SK-N-SH treated with all-trans-retinoic acid at 6 μM for 48 hours (cell line): ENCODE data around the gene OR51F2.

Source experiments
- ATAC-seq: fragments of 200-7000 bp; cut with Tn5 transposase; 3 replicates; pipeline ENCODE4 v1.9.1; 2020; ENCODE audit warnings: mild to moderate bottlenecking, moderate library complexity
- ARNTL ChIP-seq: fragments of 450-650 bp; formaldehyde crosslinking; IDR thresholded peaks from 2 replicates; pipeline ENCODE4 v1.5.0; 2020; ENCODE audit warnings: low read depth, mild to moderate bottlenecking, moderate library complexity, borderline replicate concordance
- BACH2 ChIP-seq: fragments of 250-450 bp; sonication (Bioruptor Pico); IDR thresholded peaks from 2 replicates; pipeline ENCODE4 v1.9.0; 2021; ENCODE audit warnings: mild to moderate bottlenecking, borderline replicate concordance
- CREB5 ChIP-seq: fragments of 250-450 bp; sonication (Bioruptor Pico); IDR thresholded peaks from 2 replicates; pipeline ENCODE4 v1.5.1; 2020; ENCODE audit warnings: low read depth, mild to moderate bottlenecking, moderate library complexity
- ISL1 ChIP-seq: fragments of 250-450 bp; sonication (Bioruptor Pico); IDR thresholded peaks from 2 replicates; pipeline ENCODE4 v2.1.2; 2022; ENCODE audit warnings: mild to moderate bottlenecking, moderate library complexity
- OSR1 ChIP-seq: fragments of 250-450 bp; sonication (Bioruptor Pico); IDR thresholded peaks from 2 replicates; pipeline ENCODE4 v1.8.0; 2022; ENCODE audit warnings: moderate library complexity, mild to moderate bottlenecking, inconsistent platforms
- PATZ1 ChIP-seq: fragments of 250-450 bp; sonication (Bioruptor Pico); IDR thresholded peaks from 2 replicates; pipeline ENCODE4 v1.8.0; 2020; ENCODE audit warnings: mild to moderate bottlenecking, moderate library complexity, borderline replicate concordance
- POU6F1 ChIP-seq: fragments of 250-450 bp; sonication (Bioruptor Pico); IDR thresholded peaks from 2 replicates; pipeline ENCODE4 v1.8.0; 2021; ENCODE audit warnings: low read depth, mild to moderate bottlenecking, moderate library complexity, borderline replicate concordance
- PPARA ChIP-seq: fragments of 250-450 bp; sonication (Bioruptor Pico); IDR thresholded peaks from 2 replicates; pipeline ENCODE4 v1.5.0; 2020; ENCODE audit warnings: mild to moderate bottlenecking, borderline replicate concordance
- RARB ChIP-seq: fragments of 250-450 bp; sonication (Bioruptor Pico); IDR thresholded peaks from 2 replicates; pipeline ENCODE4 v1.8.0; 2021; ENCODE audit warnings: mild to moderate bottlenecking, moderate library complexity
- TCF4 ChIP-seq: fragments of 250-450 bp; sonication (Bioruptor Pico); IDR thresholded peaks from 2 replicates; pipeline ENCODE4 v1.8.0; 2021; ENCODE audit warnings: mild to moderate bottlenecking, moderate library complexity, borderline replicate concordance
- ZC3H10 ChIP-seq: fragments of 250-450 bp; sonication (Bioruptor Pico); IDR thresholded peaks from 2 replicates; pipeline ENCODE4 v1.5.1; 2021; ENCODE audit warnings: mild to moderate bottlenecking, moderate library complexity
- ZFP30 ChIP-seq: fragments of 450-650 bp; formaldehyde crosslinking; IDR thresholded peaks from 2 replicates; pipeline ENCODE4 v1.5.0; 2022; ENCODE audit warnings: mild to moderate bottlenecking, moderate library complexity
- ZNF565 ChIP-seq: fragments of 450-650 bp; formaldehyde crosslinking; conservative IDR thresholded peaks from 2 replicates; pipeline ENCODE4 v1.5.0; 2020; ENCODE audit warnings: low read depth, mild to moderate bottlenecking, moderate library complexity
- ZNF70 ChIP-seq: fragments of 450-650 bp; formaldehyde crosslinking; IDR thresholded peaks from 2 replicates; pipeline ENCODE4 v1.5.0; 2020; ENCODE audit warnings: mild to moderate bottlenecking, moderate library complexity
- ZNF8 ChIP-seq: fragments of 450-650 bp; formaldehyde crosslinking; IDR thresholded peaks from 2 replicates; pipeline ENCODE4 v1.5.0; 2020; ENCODE audit warnings: mild to moderate bottlenecking, moderate library complexity
- TF ChIP-seq, protein P1 (sequence below): fragments of 250-450 bp; sonication (Bioruptor Pico); IDR thresholded peaks from 2 replicates; pipeline ENCODE4 v1.5.0; 2020; ENCODE audit warnings: mild to moderate bottlenecking, moderate library complexity
- TF ChIP-seq, protein P2 (sequence below): fragments of 250-450 bp; sonication (Bioruptor Pico); IDR thresholded peaks from 2 replicates; pipeline ENCODE4 v1.5.1; 2021; ENCODE audit warnings: mild to moderate bottlenecking, moderate library complexity

OR51F2 gene

DNA sequence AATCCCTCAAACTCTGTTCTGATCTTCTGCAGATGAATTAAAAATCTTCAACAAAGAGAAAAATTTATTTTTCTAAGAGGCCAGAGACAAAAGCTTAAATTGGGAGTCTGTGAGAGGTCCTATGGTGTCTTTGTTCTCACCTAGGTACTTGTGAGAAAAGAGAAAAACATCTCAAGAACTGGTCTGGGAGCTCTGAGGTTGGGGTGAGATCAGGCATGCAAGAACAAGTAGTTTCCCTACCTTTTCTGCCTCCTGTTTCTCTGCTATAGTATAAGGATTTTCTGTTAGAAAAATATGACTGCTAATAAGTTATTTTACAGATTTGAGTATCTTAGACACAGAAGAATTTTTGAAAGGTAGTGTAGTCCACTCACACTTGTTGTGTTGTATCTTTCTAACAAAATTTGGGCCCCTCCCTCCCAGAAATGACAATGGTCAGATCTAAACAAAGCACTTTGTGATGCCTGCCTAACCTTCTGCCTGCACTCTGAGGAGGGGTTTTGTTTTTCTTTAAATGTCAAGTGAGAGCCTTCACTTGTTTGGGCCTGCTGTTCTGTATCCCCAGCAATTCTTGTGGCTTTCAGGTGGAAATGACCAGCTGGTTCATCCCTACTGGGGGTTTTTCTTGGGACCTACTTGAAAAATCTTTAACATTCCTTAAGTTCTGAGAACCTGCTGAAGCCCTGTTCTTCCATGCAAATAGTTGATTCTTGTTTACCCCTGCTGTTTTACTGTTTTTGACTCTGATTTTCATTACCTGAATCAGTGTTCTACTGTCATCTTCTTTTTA lies 41.5 kb downstream of the OR51F2 start:
- no peak for TF ChIP-seq PPARA (CRISPR knock-in tag)
- no peak for TF ChIP-seq ZNF565
- TF ChIP-seq CREB5 (CRISPR knock-in tag): no peak
- TF ChIP-seq RARB (CRISPR knock-in tag): no peak
- TF ChIP-seq ZNF8 (CRISPR knock-in tag): no peak
- no peak for ATAC-seq

DNA sequence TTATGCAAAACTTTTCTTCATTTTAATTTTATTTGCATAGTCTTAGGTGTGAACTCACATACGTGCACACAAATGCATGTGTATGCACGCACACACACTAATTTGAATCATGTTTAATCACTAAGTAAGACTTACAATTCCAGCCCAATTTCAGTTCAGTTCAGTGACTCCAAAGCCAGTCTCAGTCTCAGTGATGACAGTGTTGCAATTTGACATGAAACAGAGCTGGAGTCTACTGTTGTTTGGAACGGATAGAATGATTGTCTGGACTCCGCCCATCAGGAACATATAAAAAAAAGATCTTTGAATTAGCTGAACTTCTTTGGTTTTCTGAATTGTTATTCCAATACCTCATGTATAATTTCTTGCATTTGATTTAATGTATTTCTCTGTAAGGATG lies 42.8 kb downstream of the OR51F2 start:
- TF ChIP-seq, protein P1, sequence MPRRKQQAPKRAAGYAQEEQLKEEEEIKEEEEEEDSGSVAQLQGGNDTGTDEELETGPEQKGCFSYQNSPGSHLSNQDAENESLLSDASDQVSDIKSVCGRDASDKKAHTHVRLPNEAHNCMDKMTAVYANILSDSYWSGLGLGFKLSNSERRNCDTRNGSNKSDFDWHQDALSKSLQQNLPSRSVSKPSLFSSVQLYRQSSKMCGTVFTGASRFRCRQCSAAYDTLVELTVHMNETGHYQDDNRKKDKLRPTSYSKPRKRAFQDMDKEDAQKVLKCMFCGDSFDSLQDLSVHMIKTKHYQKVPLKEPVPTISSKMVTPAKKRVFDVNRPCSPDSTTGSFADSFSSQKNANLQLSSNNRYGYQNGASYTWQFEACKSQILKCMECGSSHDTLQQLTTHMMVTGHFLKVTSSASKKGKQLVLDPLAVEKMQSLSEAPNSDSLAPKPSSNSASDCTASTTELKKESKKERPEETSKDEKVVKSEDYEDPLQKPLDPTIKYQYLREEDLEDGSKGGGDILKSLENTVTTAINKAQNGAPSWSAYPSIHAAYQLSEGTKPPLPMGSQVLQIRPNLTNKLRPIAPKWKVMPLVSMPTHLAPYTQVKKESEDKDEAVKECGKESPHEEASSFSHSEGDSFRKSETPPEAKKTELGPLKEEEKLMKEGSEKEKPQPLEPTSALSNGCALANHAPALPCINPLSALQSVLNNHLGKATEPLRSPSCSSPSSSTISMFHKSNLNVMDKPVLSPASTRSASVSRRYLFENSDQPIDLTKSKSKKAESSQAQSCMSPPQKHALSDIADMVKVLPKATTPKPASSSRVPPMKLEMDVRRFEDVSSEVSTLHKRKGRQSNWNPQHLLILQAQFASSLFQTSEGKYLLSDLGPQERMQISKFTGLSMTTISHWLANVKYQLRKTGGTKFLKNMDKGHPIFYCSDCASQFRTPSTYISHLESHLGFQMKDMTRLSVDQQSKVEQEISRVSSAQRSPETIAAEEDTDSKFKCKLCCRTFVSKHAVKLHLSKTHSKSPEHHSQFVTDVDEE (CRISPR knock-in tag): no peak
- TF ChIP-seq POU6F1 (CRISPR knock-in tag) (no peak), ZFP30 (CRISPR knock-in tag) (no peak), TCF4 (CRISPR knock-in tag) (no peak), PPARA (CRISPR knock-in tag) (no peak), CREB5 (CRISPR knock-in tag) (no peak), RARB (CRISPR knock-in tag) (no peak), ZNF70 (no peak)
- TF ChIP-seq, protein P2, sequence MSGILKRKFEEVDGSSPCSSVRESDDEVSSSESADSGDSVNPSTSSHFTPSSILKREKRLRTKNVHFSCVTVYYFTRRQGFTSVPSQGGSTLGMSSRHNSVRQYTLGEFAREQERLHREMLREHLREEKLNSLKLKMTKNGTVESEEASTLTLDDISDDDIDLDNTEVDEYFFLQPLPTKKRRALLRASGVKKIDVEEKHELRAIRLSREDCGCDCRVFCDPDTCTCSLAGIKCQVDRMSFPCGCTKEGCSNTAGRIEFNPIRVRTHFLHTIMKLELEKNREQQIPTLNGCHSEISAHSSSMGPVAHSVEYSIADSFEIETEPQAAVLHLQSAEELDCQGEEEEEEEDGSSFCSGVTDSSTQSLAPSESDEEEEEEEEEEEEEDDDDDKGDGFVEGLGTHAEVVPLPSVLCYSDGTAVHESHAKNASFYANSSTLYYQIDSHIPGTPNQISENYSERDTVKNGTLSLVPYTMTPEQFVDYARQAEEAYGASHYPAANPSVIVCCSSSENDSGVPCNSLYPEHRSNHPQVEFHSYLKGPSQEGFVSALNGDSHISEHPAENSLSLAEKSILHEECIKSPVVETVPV (CRISPR knock-in tag): no peak
- ATAC-seq: no peak

DNA sequence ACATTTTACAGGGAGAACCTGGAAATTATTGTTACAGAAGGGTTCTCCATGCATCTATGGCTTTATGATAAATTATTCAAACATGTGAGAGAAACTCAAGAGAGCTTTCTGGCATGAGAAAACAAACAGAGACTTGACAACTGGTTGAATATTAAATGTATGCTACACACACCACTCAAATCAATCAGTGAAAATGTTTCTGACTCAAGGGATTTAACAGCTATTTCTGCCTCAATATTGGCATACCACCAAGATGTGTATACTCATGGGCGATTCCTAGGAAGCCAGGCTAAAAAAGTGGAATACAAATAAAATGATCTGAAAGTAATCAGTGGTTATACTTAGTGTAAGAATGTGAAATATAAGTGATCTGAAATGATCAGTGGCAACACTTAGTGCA lies 44.7 kb downstream of the OR51F2 start:
- no peak for ATAC-seq
- TF ChIP-seq PATZ1 (CRISPR knock-in tag) (no peak), OSR1 (no peak), TCF4 (CRISPR knock-in tag) (no peak), BACH2 (no peak), ZFP30 (CRISPR knock-in tag) (no peak), RARB (CRISPR knock-in tag) (no peak), ARNTL (CRISPR knock-in tag) (no peak), ZC3H10 (no peak), POU6F1 (CRISPR knock-in tag) (no peak), ZNF70 (no peak), ZNF565 (no peak), ISL1 (no peak), ZNF8 (CRISPR knock-in tag) (no peak), CREB5 (CRISPR knock-in tag) (no peak)
- TF ChIP-seq, protein P2 (CRISPR knock-in tag): no peak
